Kidney tubule cell (primary cell): ENCODE measurements around the gene TMEM213.

Source experiments
- DNase-seq: peaks from one replicate; pipeline ENCODE4 v3.0.0-alpha.2; 2018; ENCODE audit warnings: low spot score

Gene TMEM213

GRCh38 chr7:138876326-138876725 lies 78.5 kb downstream of the TMEM213 start:
- no peak for DNase-seq

- DNase-seq = no peak
Measured at GRCh38 chr7:138878051-138878450, 80.3 kb downstream of the TMEM213 start.

- DNase-seq = no peak
Measured at GRCh38 chr7:138878856-138879255, 81.1 kb downstream of the TMEM213 start.

- no peak for DNase-seq
Measured at GRCh38 chr7:138879356-138879755, 81.6 kb downstream of the TMEM213 start.

- no peak for DNase-seq
Measured at GRCh38 chr7:138880881-138881578, 83.2 kb downstream of the TMEM213 start.

GRCh38 chr7:138881579-138882188 lies 83.9 kb downstream of the TMEM213 start:
- DNase-seq = no peak

GRCh38 chr7:138882249-138882648 lies 84.5 kb downstream of the TMEM213 start:
- no peak for DNase-seq

- DNase-seq = no peak
Measured at GRCh38 chr7:138885383-138886147, 87.8 kb downstream of the TMEM213 start.

GRCh38 chr7:138886501-138886917 lies 88.7 kb downstream of the TMEM213 start:
- DNase-seq = peak; percentile 77

- DNase-seq = no peak
Measured at GRCh38 chr7:138887085-138887710, 89.4 kb downstream of the TMEM213 start.
